ENCODE data around the gene ENTREP1.
"Not testable (repeated sequence)": the region's sequence is repeated elsewhere in the genome, so short reads cannot be mapped to it uniquely, and the experiment has no call there.

ENTREP1 gene

DNA sequence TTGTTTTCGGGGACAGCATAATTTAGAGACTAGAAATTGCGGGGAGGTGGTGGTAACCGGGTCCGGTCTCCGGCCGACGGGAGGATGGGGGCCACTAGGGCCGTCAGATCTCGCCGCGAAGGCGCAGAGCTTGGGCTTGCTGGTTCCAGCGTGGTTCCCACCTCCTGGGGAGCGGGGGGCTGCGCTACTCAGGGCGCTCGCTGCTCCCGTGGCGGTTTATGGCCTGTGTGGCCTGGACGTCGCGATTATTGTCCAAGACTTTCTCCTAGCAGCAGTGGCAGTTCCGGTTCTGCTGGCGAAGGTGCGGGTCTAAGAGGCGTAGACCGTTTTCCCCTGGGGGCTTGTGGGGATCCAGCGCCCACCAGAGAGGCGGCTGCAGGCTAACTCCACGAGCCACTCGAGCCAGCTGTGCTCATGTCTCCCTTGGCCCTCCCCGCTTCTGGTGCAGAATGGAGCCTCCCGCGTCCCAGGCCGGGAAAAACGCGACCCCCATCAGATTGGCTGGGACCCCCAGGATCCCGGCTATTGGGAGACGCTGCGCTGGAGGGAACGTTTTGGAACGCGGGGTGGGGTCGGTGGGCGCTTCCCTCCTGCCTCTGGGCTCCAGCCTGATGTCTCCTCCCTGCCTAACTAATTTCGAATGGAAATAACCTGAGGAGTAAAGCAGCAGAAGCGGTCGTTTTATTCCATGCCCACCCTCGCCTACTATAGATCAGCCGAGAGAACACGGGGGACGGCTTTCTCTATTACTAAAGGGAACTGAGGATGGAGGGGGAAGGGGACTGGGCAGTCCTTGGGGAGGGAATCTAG, 87.1 kb downstream of the ENTREP1 start:
- DNase-seq: no peak

DNA sequence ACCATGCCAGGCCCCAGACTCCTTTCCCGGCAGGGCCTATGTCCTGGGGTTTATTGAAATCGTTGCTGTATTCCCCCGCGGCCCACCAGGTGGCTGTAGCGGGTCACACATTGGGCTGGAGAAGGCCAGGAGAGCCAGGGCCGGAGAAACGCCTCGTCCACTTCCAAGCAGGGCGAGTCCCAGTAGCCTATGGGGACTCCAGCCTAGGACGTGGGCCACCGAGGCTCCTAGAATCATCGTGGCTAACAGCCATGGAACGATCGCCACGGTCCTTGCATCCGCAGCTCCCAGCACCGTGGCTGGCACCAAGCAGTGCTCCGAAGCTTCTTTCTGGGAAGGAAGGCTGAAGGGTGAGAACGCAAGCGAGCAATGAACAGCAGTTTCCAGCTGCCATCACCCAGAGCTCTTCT, 87.7 kb downstream of the ENTREP1 start:
- DNase-seq: peak; percentile 77

DNA sequence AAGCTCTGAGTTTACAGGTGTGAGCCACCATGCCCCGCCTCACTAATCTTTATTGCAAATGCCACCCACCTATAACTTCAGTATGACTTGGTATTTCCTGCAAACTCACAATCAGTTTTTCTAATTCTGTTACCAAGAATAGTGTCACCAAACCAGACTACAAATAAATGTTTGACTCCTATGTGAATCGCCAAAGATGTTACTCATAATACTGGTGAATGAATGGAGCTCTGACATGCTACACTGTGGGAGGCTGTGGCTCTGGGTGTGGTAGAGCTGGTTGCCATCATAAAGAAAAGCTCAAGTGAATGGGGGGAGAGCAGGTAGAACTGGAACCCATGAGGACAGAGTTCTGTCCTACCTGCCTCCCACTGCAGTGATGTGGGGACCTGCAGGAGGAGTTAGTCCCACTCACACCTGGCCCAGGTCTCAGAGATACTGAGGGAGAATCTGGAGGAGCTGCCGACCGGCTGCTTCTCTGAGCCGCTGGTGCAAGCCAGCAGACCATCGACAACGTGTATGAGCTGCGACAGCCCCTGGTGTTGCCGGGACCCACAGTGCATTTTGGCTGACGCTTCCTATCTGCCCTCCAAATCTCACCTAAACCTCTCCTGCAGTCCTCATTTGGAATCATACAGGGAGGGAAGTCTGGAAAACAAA, 95.7 kb downstream of the ENTREP1 start:
- DNase-seq: no peak

DNA sequence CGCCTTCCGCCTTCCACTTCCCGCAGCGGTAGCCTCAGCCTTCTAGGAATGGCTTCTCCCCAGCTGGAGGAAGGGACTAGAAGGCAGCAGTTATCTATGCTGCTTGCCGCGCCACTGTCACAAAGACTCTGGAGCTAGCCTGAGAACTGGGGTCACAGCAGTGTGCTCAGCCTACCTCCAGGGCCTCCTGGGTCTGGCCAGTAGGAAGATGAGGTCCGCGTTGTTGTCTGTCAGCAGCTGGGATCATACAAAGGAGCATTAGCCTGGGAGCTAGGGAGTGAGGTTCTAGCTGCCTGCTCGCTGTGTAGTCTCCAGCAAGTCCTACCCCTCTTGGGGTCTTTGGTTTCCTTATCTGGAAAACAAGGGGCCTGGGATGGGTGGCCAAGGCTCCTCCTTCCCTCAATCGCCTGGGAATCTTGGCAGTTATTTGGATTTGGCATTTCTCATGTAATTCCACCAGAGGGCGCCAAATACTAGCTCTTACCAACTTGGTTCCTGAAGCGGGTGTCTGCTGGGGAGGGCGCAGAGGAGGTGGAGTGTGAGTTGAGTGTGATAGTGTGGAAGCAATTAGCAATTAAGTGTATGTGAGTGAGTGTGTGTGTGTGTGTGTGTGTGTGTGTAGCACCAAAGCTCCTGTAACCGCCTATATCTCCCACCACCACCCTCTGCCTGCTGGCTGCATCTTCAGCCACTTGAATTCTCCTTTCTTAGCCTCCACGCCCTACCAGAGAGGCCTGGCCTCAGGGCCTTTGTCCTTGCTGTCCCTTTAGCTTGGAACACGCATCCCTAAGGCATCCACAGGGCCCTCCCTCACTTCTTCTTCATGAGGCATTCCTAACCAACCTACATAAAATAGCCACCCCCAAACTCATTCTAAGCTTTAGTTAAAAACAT, 97.1 kb downstream of the ENTREP1 start:
- peak; percentile 68 for DNase-seq

DNA sequence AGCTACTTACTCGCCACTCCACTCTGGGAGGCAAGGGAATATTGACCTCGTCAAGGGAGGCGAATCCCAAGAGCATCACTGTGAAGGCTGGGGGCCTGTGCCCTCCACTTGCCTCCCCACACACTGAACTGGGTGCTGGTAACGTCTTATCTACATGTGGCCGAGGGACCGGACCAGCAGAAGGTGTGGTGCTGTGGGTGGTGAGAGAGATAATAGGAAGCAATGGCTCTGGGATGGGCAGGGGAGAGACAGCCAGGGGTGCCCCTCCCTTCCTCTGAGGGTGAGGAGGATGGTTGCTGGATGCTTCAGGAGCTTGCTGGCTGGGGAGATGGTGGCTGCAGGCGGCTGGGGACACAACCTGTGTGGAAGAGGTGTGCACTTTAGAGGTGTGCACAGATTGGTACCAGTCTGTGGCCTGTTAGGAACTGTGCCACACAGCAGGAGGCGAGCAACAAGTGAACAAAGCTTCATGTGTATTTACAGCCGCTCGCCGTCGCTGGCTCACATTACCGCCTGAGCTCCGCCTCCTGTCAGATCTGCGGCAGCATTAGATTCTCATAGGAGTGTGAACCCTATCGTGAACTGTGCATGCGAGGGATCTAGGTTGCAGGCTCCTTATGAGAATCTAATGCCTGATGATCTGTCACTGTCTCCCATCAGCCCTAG, 100.3 kb downstream of the ENTREP1 start:
- DNase-seq: no peak

DNA sequence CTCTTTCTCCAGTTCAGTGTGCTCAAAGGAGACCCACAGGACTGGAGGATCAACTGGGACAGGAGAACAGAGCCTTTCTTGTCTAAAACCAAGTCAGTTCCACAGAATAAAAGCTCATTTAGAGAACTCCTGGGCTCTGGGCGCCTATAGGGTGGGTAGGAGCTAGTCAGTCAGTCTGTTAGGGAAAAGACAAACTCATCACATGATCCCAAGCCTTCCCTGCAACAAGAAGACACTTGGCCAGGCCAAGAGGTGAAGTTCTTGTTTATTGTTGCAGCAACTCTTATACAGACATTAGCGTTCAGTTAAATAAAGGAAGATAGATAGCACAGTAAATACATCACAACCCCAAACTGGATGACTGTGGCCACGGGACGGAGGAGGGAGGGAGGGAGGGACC, 102.3 kb downstream of the ENTREP1 start:
- DNase-seq: no peak

DNA sequence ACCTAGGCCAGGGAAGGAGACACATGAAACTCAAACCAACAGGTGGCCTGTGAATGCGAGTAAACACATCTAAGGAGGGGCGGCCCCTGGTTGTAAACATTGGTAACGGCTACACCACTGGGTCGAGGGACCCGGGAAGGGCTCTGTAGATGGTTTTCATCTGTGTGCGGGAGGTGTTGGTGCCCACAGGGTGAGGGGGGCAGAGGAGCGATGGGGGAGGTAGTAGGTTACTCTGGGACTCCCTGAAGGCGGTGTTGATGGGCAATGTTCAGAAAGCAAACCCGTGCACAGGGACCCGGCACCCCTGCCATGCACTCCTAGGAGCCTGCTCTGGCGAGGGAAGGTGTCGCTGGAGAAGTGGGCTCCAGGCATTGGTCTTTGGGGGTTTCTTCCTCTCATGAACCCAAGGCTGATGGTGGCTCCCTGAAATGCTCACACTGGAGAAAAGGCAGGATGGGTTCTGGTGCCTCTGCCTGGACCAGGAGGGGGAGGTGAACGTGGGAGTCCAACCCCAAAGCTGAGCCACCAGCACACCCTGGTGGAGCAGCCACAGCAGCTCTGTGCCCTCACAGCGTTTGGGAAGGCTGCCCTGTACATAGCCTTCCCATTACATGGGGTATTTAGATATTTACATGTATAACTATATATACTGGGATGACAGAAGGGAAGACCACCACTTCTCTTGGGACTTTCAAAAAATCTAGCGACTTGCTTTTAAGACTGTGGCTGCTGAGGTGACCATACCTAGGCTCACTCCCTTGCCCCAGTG, 103.2 kb downstream of the ENTREP1 start:
- no peak for DNase-seq

DNA sequence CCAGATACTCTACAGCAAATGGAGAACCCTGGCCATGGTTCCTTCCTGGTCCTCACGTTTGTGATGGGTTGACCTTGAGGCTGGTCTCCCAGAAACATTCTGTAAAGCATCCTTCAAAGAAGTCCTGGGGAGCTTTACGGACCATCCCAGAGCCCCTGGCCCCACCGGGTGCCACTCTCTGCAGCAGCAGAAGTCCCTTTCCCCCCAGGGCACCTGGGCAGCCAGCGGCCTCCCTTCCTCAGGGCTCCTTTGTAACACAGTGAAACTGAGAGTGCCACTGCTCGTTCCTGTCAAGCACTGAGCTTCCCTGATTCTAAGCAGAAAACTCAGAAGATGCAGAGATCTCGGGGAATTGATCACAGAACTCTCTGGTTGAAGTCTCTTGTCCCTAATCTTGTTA, 104.3 kb downstream of the ENTREP1 start:
- no peak for DNase-seq

DNA sequence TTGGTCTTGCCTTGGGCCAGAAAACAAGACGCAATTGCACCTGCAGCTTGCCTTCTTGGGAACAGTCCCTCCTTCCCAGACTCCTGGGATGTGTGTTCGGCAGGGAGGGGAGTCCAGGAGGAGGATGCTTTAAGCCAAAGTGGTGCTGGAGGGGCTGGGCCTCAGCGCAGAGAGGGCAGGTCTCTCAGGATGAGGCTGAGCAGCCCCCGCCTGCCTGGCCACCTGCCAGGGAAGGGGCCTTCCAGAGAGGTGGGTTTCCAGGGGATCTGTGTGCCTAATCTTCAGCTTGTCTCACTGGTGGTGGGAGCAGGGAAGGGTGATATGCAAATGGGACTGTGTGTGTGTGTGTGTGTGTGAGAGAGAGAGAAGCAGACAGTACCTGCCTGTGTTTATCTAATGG, 105.2 kb downstream of the ENTREP1 start:
- no peak for DNase-seq

DNA sequence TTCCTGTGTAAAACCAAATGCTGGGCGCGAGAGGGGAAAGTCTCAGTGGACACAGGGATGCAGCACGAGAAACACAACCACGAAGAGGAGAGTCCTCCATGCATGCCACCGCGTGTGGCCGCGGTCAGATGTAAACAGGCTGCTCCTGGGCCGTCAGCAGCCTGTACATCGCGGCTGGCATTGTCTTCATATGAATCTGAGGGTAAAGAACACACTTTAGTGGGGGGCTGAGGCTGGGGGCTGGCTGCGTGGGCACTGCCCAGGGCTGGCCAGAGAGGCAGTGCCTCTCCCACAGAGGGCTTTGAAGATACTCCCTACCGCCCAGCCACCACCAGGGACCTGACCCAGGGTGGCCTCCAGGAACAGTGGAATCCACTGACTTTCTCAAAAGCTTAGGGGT, 106.2 kb downstream of the ENTREP1 start:
- no peak for DNase-seq

DNA sequence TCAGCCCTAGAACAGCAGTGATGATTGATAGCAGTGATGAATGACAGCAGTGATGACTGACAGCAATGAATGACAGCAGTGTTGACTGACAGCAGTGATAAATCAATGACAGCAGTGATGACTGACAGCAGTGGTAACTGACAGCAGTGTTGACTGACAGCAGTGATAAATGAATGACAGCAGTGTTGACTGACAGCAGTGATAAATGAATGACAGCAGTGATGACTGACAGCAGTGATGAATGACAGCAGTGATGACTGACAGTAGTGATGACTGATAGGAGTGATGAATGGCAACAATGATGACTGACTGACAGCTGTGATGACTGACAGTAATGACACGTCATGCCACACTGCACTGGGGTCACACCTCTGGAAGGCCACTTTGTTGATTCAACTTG, 106.8 kb downstream of the ENTREP1 start:
- DNase-seq: no peak

DNA sequence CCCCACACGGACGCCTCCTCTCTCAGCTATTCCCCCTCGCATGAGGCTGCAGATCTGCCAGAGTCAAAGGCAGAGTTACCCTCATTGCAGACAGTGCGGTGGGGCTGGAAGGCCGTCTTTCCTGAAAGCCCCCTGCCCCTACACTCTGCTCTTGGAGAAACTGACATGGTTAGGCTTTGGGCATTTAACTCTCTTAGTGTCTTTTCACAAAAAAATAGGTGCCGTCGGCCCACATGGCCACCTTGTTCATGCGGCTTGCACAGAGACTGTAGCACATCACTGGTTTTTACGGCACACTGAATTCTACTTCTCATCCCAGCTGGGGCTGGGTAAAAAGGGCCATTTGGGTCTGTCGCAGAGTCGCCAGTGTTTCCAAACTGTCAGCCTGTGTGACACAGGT, 107.6 kb downstream of the ENTREP1 start:
- no peak for DNase-seq

DNA sequence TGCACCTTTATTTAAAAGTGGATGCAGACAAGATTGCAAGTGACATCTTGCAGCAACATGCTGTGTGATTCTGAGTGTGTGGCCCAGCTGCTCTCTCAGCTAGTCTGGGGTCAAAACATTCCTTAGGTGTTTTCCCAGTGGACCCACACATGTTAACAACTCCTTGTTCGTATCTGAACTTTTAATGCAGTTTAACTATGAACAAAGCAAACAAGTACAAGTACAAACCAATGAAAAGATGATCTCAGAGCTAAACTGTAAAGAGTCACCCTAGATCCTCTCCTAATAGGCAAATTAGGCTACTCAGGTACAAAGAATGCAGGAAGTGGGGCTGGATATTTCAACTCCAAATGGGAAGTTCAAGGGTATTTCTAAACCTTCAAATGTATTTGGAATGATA, 108.4 kb downstream of the ENTREP1 start:
- no peak for DNase-seq

DNA sequence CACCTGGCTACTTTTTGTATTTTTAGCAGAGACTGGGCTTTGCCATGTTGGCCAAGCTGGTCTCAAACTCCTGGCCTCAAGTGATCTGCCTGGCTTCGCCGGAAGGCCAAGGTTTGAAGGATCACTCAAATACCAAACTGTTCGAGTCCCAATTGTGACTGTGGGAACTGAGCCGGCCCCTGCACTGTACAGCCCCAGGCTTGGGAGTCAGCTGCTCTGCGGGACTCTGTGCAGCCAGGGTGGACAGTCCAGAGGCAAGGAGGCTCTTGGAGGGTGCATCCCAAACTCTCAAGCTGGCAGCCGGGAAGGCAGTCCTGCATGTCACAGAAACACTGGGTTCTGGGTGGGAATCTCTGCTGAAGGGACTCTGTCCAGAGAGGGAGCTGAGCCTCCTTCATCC, 109.0 kb downstream of the ENTREP1 start:
- DNase-seq: no peak

DNA sequence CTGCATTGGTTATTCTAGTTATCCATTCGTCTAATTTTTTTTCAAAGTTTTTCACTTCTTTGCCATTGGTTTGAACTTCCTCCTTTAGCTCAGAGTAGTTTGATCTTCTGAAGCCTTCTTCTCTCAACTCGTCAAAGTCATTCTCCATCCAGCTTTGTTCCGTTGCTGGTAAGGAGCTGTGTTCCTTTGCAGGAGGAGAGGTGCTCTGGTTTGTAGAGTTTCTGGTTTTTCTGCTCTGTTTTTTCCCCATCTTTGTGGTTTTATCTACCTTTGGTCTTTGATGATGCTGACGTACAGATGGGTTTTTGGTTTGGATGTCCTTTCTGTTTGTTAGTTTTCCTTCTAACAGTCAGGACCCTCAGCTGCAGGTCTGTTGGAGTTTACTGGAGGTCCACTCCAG, 114.6 kb downstream of the ENTREP1 start:
- not testable (repeated sequence) for DNase-seq

DNA sequence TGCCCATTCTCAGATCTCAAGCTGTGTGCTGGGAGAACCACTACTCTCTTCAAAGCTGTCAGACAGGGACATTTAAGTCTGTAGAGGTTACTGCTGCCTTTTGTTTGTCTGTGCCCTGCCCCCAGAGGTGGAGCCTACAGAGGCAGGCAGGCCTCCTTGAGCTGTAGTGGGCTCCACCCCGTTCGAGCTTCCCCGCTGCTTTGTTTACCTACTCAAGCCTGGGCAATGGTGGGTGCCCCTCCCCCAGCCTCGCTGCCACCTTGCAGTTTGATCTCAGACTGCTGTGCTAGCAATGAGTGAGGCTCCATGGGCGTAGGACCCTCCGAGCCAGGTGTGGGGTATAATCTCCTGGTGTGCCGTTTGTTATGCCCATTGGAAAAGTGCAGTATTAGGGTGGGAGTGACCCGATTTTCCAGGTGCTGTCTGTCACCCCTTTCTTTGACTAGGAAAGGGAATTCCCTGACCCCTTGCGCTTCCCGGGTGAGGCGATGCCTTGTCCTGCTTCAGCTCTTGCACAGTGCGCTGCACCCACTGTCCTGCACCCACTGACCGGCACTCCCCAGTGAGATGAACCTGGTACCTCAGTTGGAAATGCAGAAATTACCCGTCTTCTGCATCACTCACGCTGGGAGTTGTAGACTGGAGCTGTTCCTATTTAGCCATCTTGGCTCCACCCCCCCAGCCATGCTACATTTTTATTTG, 115.4 kb downstream of the ENTREP1 start:
- not testable (repeated sequence) for DNase-seq

Measured in right hindlimb (tissue), 1 donor.